HepG2 (cell line): ENCODE measurements around the gene CMIP. TPM values are rescaled to one million over a fixed set of nuclear protein-coding genes. Genes with fewer than 3 reads are reported as not detected.

Experiments
- ATAC-seq: fragments of 200-7000 bp; cut with Tn5 transposase; 3 replicates; pipeline ENCODE4 v1.9.1; 2020; ENCODE audit warnings: mild to moderate bottlenecking, moderate library complexity
- BruUV-seq: library from RNA; stranded (reverse); fragments of 400-500 nt; replicated peaks from 2 replicates; lab custom pipeline; 2021; lab: Mats Ljungman, UMichigan
- CTCF ChIA-PET: fragments of 300-600 bp; formaldehyde crosslinking; extraction: SDS; loops from one replicate; lab custom pipeline; 2021; ENCODE audit warnings: low total read pairs, inconsistent platforms, low intra/inter-chr PET ratio; lab: Yijun Ruan, JAX
- POLR2A ChIA-PET: fragments of 350-600 bp; sonication (Branson Sonifier 250); formaldehyde crosslinking; loops from one replicate; lab custom pipeline; 2020; ENCODE audit warnings: antibody characterized with exemption, inconsistent platforms; lab: Yijun Ruan, JAX
- DNase-seq: peaks from one replicate; pipeline ENCODE4 v3.0.0-alpha.2; 2015; ENCODE audit warnings: low spot score
- FAIRE-seq: peaks from 3 replicates; lab custom pipeline; 2011; peaks lifted over from hg19 to GRCh38; lab: Jason Lieb, UNC
- H2AFZ ChIP-seq: one replicate; pipeline ENCODE4 v1.6.1; 2011; ENCODE audit warnings: low read length, inconsistent platforms
- H3K27ac ChIP-seq: fragments of 300-600 bp; 3 replicates; pipeline ENCODE4 v1.8.0; 2011; ENCODE audit warnings: mixed run types, mild to moderate bottlenecking, mixed read lengths, low read length, inconsistent platforms; ENCODE audit not compliant: insufficient read depth; ENCODE audit errors: extremely low read length
- H3K27me3 ChIP-seq, 2 experiments: fragments of 200-600 bp in 1 of 2; 2 replicates in 1 of 2; 3 replicates in 1 of 2; pipeline versions ENCODE4 v1.6.0 to v1.8.0; 2011; ENCODE audit warnings: low read length in 2 of 2, mild to moderate bottlenecking in 2 of 2, moderate library complexity in 2 of 2, inconsistent platforms in 1 of 2; ENCODE audit not compliant: insufficient read depth in 2 of 2, control insufficient read depth in 1 of 2
- H3K36me3 ChIP-seq, 2 experiments: fragments of 200-600 bp in 1 of 2; replicated peaks in 1 of 2; 2 replicates in 1 of 2; 3 replicates in 1 of 2; pipeline versions ENCODE4 v1.5.1 to v1.8.0; 2011; ENCODE audit warnings: low read length in 2 of 2, inconsistent platforms in 1 of 2; ENCODE audit not compliant: insufficient read depth in 2 of 2, control insufficient read depth in 1 of 2
- H3K4me1 ChIP-seq: 2 replicates; pipeline ENCODE4 v1.5.1; 2012; ENCODE audit warnings: low read length, inconsistent platforms; ENCODE audit not compliant: insufficient read depth
- H3K4me2 ChIP-seq: 2 replicates; pipeline ENCODE4 v1.6.0; 2011; ENCODE audit warnings: low read depth, low read length, inconsistent platforms
- H3K4me3 ChIP-seq, 3 experiments: fragments of 200-600 bp in 1 of 3; sonication (generic), shearing (Covaris generic) in 1 of 3; replicated peaks in 1 of 3; 2 replicates each; pipeline ENCODE4 v1.5.1; 2011 to 2016; ENCODE audit warnings: low read length in 3 of 3, inconsistent platforms in 2 of 3, low read depth in 2 of 3, mild to moderate bottlenecking in 2 of 3, control low read depth in 1 of 3, mixed read lengths in 1 of 3; ENCODE audit not compliant: insufficient read depth in 1 of 3
- H3K79me2 ChIP-seq: one replicate; pipeline ENCODE4 v1.6.1; 2011; ENCODE audit warnings: low read length, inconsistent platforms; ENCODE audit not compliant: insufficient read depth
- H3K9ac ChIP-seq: 2 replicates; pipeline ENCODE4 v1.6.0; 2011; ENCODE audit warnings: mild to moderate bottlenecking, low read depth, low read length, inconsistent platforms; ENCODE audit not compliant: insufficient read depth
- H3K9me3 ChIP-seq: 2 replicates; pipeline ENCODE4 v1.5.1; 2012; ENCODE audit warnings: mild to moderate bottlenecking, low read length
- H4K20me1 ChIP-seq: 2 replicates; pipeline ENCODE4 v1.6.0; 2011; ENCODE audit warnings: inconsistent platforms, mild to moderate bottlenecking, low read length, moderate library complexity; ENCODE audit not compliant: insufficient read depth
- CBX1 ChIP-seq: IDR thresholded peaks from one replicate; pipeline ENCODE4 v1.6.1; 2016; ENCODE audit warnings: antibody characterized with exemption, low read depth
- RBM22 ChIP-seq: fragments of 200-400 bp; formaldehyde crosslinking; optimal IDR thresholded peaks from 2 replicates; pipeline ENCODE3; 2017; ENCODE audit warnings: mild to moderate bottlenecking, low read length, moderate library complexity
- RFX1 ChIP-seq: fragments of 450-650 bp; IDR thresholded peaks from 2 replicates; pipeline ENCODE4 v1.6.1; 2017
- ZNF451 ChIP-seq: sonication (generic); formaldehyde crosslinking; IDR thresholded peaks from 2 replicates; pipeline ENCODE4 v1.5.0; 2020; ENCODE audit warnings: mild to moderate bottlenecking, missing genetic modification reagents
- ZNF557 ChIP-seq: sonication (generic); formaldehyde crosslinking; IDR thresholded peaks from 2 replicates; pipeline ENCODE4 v1.4.0; 2020; ENCODE audit warnings: missing genetic modification reagents
- ZNF589 ChIP-seq: sonication (generic); formaldehyde crosslinking; conservative IDR thresholded peaks from 2 replicates; pipeline ENCODE4 v1.8.0; 2022; ENCODE audit warnings: mild to moderate bottlenecking, moderate library complexity, missing genetic modification reagents
- WGBS: methylation state at CpG from one replicate; pipeline ENCODE4 v1.1.6; 2017; ENCODE audit warnings: low lambda C conversion rate; 5-methylcytosine and 5-hydroxymethylcytosine counted together
- in situ Hi-C: cut with HindIII; loops from 2 replicates; pipeline ENCODE4 v1.10.0; 2017; ENCODE audit warnings: low pct_unique_long_range_greater_than_20kb; ENCODE audit not compliant: extremely low pct_ligation_motif_present
- intact Hi-C: fragments of 100-400 bp; cut with micrococcal nuclease; formaldehyde crosslinking; loops from one replicate; pipeline ENCODE4 v1.10.0; 2022; ENCODE audit not compliant: unreplicated experiment
- polyA plus RNA-seq, 8 experiments: library from polyadenylated mRNA; depleted of rRNA in 3 of 8; stranded (reverse) in 7 of 8; unstranded in 1 of 8; fragments of >200 nt; fragmentation: Illumina TruSeq in 4 of 8; extraction: Trizol in 4 of 8; gene quantifications; 2 replicates each; pipeline versions ENCODE4 v1.2.1 to v1.2.3, GENCODE V29; 2011 to 2016; ENCODE audit warnings: low read depth in 4 of 8, missing spikeins in 1 of 8, mixed read lengths in 1 of 8; ENCODE audit not compliant: insufficient read depth in 1 of 8
- total RNA-seq, 5 experiments: library from RNA; depleted of rRNA; stranded (reverse); fragments of >200 nt; fragmentation: Illumina TruSeq; extraction: Trizol; gene quantifications; 2 replicates each; pipeline ENCODE4 v1.2.3, GENCODE V29; 2016; ENCODE audit warnings: low read depth in 1 of 5
- TF ChIP-seq, protein P1 (sequence below): IDR thresholded peaks from 2 replicates; pipeline ENCODE4 v1.6.1; 2012; ENCODE audit warnings: low read length, improper control_type of control experiment

CMIP gene
- total and polyA plus RNA-seq, 2 of the 13 experiments (the other 11 are each of a cell fraction or from before 2014, with no cell fraction given) = 10.9 to 18.1 TPM

DNA sequence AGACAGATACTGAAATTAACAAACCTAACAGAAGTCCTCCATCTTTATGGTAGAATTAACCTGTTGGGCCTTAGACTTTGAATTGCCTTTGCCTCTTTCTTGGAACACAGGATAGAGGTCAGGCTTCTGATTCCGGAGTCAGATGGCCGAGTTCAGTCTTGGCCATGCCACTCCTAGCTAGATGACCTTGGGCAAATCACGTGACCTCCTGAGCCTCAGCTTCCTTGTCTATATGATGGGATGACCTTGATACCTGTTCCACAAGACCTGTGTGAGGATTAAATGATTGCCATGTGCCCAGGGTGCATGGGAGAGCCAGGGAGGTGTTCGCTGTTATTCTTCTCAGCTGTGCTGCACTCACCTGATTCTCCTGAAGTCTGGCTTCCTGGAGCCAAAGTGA, 161.4 kb downstream of the CMIP start:
- DNase-seq = no peak
- H3K27ac ChIP-seq = no peak overlapping the region
- TF ChIP-seq CBX1 = no peak
- TF ChIP-seq ZNF451 = no peak
- no peak for TF ChIP-seq ZNF557 (CRISPR knock-in tag)
- peak; percentile 32 for TF ChIP-seq RBM22
- no peak for TF ChIP-seq ZNF589 (CRISPR knock-in tag)
- TF ChIP-seq, protein P1, sequence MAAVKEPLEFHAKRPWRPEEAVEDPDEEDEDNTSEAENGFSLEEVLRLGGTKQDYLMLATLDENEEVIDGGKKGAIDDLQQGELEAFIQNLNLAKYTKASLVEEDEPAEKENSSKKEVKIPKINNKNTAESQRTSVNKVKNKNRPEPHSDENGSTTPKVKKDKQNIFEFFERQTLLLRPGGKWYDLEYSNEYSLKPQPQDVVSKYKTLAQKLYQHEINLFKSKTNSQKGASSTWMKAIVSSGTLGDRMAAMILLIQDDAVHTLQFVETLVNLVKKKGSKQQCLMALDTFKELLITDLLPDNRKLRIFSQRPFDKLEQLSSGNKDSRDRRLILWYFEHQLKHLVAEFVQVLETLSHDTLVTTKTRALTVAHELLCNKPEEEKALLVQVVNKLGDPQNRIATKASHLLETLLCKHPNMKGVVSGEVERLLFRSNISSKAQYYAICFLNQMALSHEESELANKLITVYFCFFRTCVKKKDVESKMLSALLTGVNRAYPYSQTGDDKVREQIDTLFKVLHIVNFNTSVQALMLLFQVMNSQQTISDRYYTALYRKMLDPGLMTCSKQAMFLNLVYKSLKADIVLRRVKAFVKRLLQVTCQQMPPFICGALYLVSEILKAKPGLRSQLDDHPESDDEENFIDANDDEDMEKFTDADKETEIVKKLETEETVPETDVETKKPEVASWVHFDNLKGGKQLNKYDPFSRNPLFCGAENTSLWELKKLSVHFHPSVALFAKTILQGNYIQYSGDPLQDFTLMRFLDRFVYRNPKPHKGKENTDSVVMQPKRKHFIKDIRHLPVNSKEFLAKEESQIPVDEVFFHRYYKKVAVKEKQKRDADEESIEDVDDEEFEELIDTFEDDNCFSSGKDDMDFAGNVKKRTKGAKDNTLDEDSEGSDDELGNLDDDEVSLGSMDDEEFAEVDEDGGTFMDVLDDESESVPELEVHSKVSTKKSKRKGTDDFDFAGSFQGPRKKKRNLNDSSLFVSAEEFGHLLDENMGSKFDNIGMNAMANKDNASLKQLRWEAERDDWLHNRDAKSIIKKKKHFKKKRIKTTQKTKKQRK = no peak
- TF ChIP-seq RFX1 = no peak
- in situ Hi-C loops (no loop called here), intact Hi-C loops (no loop called here)
- ChIA-PET POLR2A (no interaction called here), CTCF (no interaction called here)
- no peak overlapping the region for H2AFZ ChIP-seq
- H3K9ac ChIP-seq = no peak overlapping the region
- BruUV-seq = no TSS peak
- peaks cover 36% of the 10 kb centered on the region for H3K79me2 ChIP-seq
- H3K4me1 ChIP-seq = no peaks in the 10 kb centered on the region
- no peaks in the 10 kb centered on the region for H3K9me3 ChIP-seq
- H3K36me3 ChIP-seq = peaks cover 33 to 62% of the 10 kb centered on the region in 2 experiments
- WGBS = 95% methylated on average over 4 of the region's 4 CpGs
- no peak for FAIRE-seq
- no peak overlapping the region for H3K4me2 ChIP-seq
- no peak overlapping the region for H3K4me3 ChIP-seq
- no peak for ATAC-seq
- H4K20me1 ChIP-seq = peaks cover 75% of the 10 kb centered on the region
- no peaks in the 10 kb centered on the region for H3K27me3 ChIP-seq
